ENCODE results near the gene GPRC5D. TPM values are rescaled to one million over a fixed set of nuclear protein-coding genes. Genes with fewer than 3 reads are reported as not detected.

Gene GPRC5D
- polyA plus RNA-seq, 1 donor from 2014 or later, result not detected

DNA sequence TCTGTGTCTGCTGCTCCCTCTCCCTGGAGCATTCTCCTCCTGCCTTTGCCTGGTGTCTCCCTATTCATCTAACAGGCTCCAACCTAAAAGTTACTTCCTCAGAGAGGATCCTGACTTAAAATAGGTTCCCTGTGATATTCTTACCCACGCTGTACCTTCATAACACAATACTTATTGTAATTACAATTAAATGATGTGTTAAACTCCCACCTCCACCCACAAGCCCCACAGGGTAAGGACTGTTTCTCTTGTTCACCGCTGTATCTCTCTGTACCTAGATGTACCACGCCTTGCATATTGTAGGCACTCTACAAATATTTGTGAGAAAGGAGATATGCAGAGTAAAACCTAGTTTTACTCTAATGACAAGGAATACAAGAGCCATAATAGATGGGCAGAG lies 43.1 kb upstream of the GPRC5D start:
- Histone ChIP-seq H3K9me2 (ENCODE audit: insufficient read depth, low read length) (no peaks in the 10 kb centered on the region), H3K4me3 (ENCODE audit: low read length) (no peak overlapping the region), H3K27me3 (ENCODE audit: insufficient read depth, low read depth, low read length) (no peaks in the 10 kb centered on the region), H3K9me3 (ENCODE audit: low read length) (no peaks in the 10 kb centered on the region), H3K36me3 (ENCODE audit: insufficient read depth, low read length) (no peaks in the 10 kb centered on the region), H2AFZ (ENCODE audit: low read depth, low read length) (no peak overlapping the region), H4K20me1 (ENCODE audit: insufficient read depth) (no peaks in the 10 kb centered on the region), H3K27ac (ENCODE audit: low read length) (no peak overlapping the region), H3F3A (ENCODE audit: insufficient read depth, low read length, poor library complexity, severe bottlenecking) (no peaks in the 10 kb centered on the region), H3K4me2 (ENCODE audit: low read length) (no peak overlapping the region), H3K9ac (ENCODE audit: low read length) (no peak overlapping the region), H3K79me2 (replicated peaks; ENCODE audit: insufficient read depth, low read length) (no peaks in the 10 kb centered on the region)
- TF ChIP-seq TAF1 (IDR thresholded peaks at IDR 0.05; ENCODE audit: low read depth), result no peak
- no peak for TF ChIP-seq POLR2AphosphoS5 (IDR thresholded peaks at IDR 0.05)
- TF ChIP-seq MXI1 (conservative IDR thresholded peaks at IDR 0.05; ENCODE audit: poor library complexity, severe bottlenecking), result no peak
- TF ChIP-seq, protein P1, sequence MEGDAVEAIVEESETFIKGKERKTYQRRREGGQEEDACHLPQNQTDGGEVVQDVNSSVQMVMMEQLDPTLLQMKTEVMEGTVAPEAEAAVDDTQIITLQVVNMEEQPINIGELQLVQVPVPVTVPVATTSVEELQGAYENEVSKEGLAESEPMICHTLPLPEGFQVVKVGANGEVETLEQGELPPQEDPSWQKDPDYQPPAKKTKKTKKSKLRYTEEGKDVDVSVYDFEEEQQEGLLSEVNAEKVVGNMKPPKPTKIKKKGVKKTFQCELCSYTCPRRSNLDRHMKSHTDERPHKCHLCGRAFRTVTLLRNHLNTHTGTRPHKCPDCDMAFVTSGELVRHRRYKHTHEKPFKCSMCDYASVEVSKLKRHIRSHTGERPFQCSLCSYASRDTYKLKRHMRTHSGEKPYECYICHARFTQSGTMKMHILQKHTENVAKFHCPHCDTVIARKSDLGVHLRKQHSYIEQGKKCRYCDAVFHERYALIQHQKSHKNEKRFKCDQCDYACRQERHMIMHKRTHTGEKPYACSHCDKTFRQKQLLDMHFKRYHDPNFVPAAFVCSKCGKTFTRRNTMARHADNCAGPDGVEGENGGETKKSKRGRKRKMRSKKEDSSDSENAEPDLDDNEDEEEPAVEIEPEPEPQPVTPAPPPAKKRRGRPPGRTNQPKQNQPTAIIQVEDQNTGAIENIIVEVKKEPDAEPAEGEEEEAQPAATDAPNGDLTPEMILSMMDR (IDR thresholded peaks at IDR 0.05; ENCODE audit: poor library complexity, severe bottlenecking), result no peak
- no peak for TF ChIP-seq RAD21 (conservative IDR thresholded peaks at IDR 0.05)
- no peak for TF ChIP-seq EZH2 (IDR thresholded peaks at IDR 0.05; ENCODE audit: borderline replicate concordance, insufficient read depth, low read length, poor library complexity, severe bottlenecking)
- no peak for TF ChIP-seq SMC3 (conservative IDR thresholded peaks at IDR 0.05; ENCODE audit: poor library complexity)
- no peak for TF ChIP-seq EP300 (conservative IDR thresholded peaks at IDR 0.05; ENCODE audit: poor library complexity, severe bottlenecking)
- TF ChIP-seq, protein P2, sequence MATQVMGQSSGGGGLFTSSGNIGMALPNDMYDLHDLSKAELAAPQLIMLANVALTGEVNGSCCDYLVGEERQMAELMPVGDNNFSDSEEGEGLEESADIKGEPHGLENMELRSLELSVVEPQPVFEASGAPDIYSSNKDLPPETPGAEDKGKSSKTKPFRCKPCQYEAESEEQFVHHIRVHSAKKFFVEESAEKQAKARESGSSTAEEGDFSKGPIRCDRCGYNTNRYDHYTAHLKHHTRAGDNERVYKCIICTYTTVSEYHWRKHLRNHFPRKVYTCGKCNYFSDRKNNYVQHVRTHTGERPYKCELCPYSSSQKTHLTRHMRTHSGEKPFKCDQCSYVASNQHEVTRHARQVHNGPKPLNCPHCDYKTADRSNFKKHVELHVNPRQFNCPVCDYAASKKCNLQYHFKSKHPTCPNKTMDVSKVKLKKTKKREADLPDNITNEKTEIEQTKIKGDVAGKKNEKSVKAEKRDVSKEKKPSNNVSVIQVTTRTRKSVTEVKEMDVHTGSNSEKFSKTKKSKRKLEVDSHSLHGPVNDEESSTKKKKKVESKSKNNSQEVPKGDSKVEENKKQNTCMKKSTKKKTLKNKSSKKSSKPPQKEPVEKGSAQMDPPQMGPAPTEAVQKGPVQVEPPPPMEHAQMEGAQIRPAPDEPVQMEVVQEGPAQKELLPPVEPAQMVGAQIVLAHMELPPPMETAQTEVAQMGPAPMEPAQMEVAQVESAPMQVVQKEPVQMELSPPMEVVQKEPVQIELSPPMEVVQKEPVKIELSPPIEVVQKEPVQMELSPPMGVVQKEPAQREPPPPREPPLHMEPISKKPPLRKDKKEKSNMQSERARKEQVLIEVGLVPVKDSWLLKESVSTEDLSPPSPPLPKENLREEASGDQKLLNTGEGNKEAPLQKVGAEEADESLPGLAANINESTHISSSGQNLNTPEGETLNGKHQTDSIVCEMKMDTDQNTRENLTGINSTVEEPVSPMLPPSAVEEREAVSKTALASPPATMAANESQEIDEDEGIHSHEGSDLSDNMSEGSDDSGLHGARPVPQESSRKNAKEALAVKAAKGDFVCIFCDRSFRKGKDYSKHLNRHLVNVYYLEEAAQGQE (IDR thresholded peaks at IDR 0.05; ENCODE audit: borderline replicate concordance), result no peak

DNA sequence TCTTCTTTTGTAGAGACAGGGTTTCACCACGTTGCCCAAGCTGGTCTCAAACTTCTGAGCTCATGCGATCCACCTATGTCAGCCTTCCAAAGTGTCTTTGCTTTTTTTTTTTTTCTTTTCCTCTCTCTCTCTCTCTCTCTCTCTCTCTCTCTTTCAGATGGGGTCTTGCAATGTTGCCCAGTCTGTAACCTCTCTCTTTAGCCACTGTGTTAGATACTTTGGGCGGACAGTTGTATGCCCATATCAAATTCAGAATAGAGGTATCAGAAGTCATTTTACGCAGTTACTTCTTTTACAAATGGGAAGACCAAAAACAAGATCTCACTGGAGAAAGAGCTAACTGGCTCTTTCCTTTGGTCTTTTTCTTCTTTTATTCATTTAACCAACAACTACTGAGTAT lies 41.4 kb upstream of the GPRC5D start:
- Histone ChIP-seq H3K4me3 (ENCODE audit: low read length) (no peak overlapping the region), H3F3A (ENCODE audit: insufficient read depth, low read length, poor library complexity, severe bottlenecking) (no peaks in the 10 kb centered on the region), H3K9me2 (ENCODE audit: insufficient read depth, low read length) (no peaks in the 10 kb centered on the region), H4K20me1 (ENCODE audit: insufficient read depth) (no peaks in the 10 kb centered on the region), H3K36me3 (ENCODE audit: insufficient read depth, low read length) (no peaks in the 10 kb centered on the region), H2AFZ (ENCODE audit: low read depth, low read length) (no peak overlapping the region), H3K9me3 (ENCODE audit: low read length) (no peaks in the 10 kb centered on the region), H3K4me2 (ENCODE audit: low read length) (no peak overlapping the region), H3K27ac (ENCODE audit: low read length) (no peak overlapping the region), H3K9ac (ENCODE audit: low read length) (no peak overlapping the region), H3K79me2 (replicated peaks; ENCODE audit: insufficient read depth, low read length) (no peaks in the 10 kb centered on the region), H3K27me3 (ENCODE audit: insufficient read depth, low read depth, low read length) (no peaks in the 10 kb centered on the region)
- TF ChIP-seq POLR2AphosphoS5 (IDR thresholded peaks at IDR 0.05) (no peak), MXI1 (conservative IDR thresholded peaks at IDR 0.05; ENCODE audit: poor library complexity, severe bottlenecking) (no peak), SMC3 (conservative IDR thresholded peaks at IDR 0.05; ENCODE audit: poor library complexity) (no peak), EP300 (conservative IDR thresholded peaks at IDR 0.05; ENCODE audit: poor library complexity, severe bottlenecking) (no peak)
- TF ChIP-seq, protein P1 (IDR thresholded peaks at IDR 0.05; ENCODE audit: poor library complexity, severe bottlenecking), result no peak

Measured in neural cell (in vitro differentiated cells).